Ishikawa (cell line): Measurements from ENCODE around the gene RELT.

Experiments used
- CEBPB ChIP-seq: IDR thresholded peaks from 2 replicates; pipeline ENCODE4 v1.6.1; 2012
- CREB1 ChIP-seq: IDR thresholded peaks from 2 replicates; pipeline ENCODE4 v1.6.1; 2012; ENCODE audit warnings: low read depth
- EGR1 ChIP-seq: IDR thresholded peaks from 2 replicates; pipeline ENCODE4 v1.6.1; 2012
- EP300 ChIP-seq: IDR thresholded peaks from 2 replicates; pipeline ENCODE4 v1.6.1; 2012; ENCODE audit warnings: borderline replicate concordance
- FOXM1 ChIP-seq: IDR thresholded peaks from 2 replicates; pipeline ENCODE4 v1.6.1; 2012; ENCODE audit warnings: low read depth, borderline replicate concordance
- MAX ChIP-seq: IDR thresholded peaks from 2 replicates; pipeline ENCODE4 v1.6.1; 2012
- NFIC ChIP-seq: IDR thresholded peaks from 2 replicates; pipeline ENCODE4 v1.6.1; 2012
- RAD21 ChIP-seq: IDR thresholded peaks from 2 replicates; pipeline ENCODE4 v1.6.1; 2012; ENCODE audit warnings: low read depth
- REST ChIP-seq: IDR thresholded peaks from 2 replicates; pipeline ENCODE4 v1.6.1; 2012; ENCODE audit warnings: low read depth, mild to moderate bottlenecking
- TAF1 ChIP-seq: IDR thresholded peaks from 2 replicates; pipeline ENCODE4 v1.6.1; 2012; ENCODE audit warnings: low read depth, mild to moderate bottlenecking
- TCF12 ChIP-seq: IDR thresholded peaks from 2 replicates; pipeline ENCODE4 v1.6.1; 2012; ENCODE audit warnings: low read depth
- TEAD4 ChIP-seq: IDR thresholded peaks from 2 replicates; pipeline ENCODE4 v1.6.1; 2012
- USF1 ChIP-seq: IDR thresholded peaks from 2 replicates; pipeline ENCODE4 v1.6.1; 2012
- YY1 ChIP-seq: IDR thresholded peaks from 2 replicates; pipeline ENCODE4 v1.6.1; 2012; ENCODE audit warnings: low read depth
- ZBTB7A ChIP-seq: IDR thresholded peaks from 2 replicates; pipeline ENCODE4 v1.6.1; 2012; ENCODE audit warnings: low read depth

Gene RELT

DNA sequence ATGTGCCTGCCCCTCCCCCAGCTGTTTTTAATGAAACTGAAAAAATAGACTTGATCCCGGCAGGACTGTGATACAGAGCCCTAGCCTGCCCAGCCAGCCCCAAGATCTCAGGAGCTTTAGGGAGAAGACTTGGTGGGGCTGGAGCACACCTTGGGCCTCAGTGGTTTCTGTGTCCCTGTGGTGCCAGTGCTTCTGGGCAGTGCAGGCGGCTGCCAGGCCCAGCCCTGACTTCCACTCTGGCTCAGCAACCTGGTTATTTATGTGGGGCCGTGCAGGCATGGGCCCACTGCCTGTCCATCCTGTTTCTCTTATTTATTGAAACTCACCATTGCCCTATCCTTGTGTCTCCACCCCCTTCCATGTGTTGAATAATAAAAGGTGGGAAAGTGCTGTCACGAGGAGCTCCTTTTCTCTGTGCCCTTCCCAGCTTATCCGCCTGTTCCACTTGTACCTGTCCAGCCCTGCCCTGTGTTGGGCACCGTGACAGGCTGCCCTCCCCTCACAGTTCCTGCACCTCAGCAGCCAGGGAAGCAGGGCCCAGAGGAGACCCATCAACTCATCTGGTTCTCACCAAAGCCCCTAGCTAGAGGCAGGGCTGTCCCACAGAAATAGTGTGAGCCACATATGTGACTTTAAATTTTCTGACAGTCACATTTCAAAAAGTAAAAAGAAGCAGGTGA is 20.2 kb downstream of the RELT start:
- TF ChIP-seq REST (no peak), USF1 (no peak), ZBTB7A (no peak), TCF12 (no peak), CREB1 (no peak), RAD21 (no peak), EP300 (no peak), TAF1 (no peak), YY1 (no peak), TEAD4 (no peak), EGR1 (no peak), NFIC (no peak), MAX (no peak), CEBPB (no peak), FOXM1 (no peak)

DNA sequence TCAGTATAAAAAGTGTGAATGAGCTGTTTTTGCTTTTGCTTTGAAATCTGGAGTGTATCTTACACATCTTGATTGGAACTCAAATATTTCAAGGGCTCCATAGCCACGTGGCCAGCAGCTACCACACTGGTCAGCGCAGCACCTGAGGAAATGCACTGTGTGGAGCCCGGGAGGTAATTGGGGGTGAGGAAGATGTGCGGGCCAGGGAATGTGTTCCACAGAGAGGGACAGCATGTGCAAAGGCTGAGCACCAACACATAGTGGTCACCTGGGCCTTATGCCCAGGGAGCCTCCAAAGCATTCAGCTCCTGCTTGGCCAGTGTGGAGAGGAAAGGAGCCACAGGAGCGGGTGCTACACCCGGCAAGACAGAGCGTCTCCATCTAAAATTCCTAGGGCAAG is 20.8 kb downstream of the RELT start:
- no peak for TF ChIP-seq RAD21

GRCh38 chr11:73397468-73398131 is 21.4 kb downstream of the RELT start:
- TF ChIP-seq TAF1, result no peak
- TF ChIP-seq TCF12, result no peak
- no peak for TF ChIP-seq EGR1
- no peak for TF ChIP-seq EP300
- no peak for TF ChIP-seq USF1
- no peak for TF ChIP-seq ZBTB7A
- no peak for TF ChIP-seq CREB1
- TF ChIP-seq REST, result no peak
- no peak for TF ChIP-seq RAD21
- no peak for TF ChIP-seq YY1
- TF ChIP-seq MAX, result no peak
- TF ChIP-seq CEBPB, result no peak
- TF ChIP-seq TEAD4, result no peak

- TF ChIP-seq ZBTB7A (no peak), TEAD4 (no peak), REST (no peak), EGR1 (no peak), TCF12 (no peak)
Observed at GRCh38 chr11:73398132-73398526, 21.9 kb downstream of the RELT start.

DNA sequence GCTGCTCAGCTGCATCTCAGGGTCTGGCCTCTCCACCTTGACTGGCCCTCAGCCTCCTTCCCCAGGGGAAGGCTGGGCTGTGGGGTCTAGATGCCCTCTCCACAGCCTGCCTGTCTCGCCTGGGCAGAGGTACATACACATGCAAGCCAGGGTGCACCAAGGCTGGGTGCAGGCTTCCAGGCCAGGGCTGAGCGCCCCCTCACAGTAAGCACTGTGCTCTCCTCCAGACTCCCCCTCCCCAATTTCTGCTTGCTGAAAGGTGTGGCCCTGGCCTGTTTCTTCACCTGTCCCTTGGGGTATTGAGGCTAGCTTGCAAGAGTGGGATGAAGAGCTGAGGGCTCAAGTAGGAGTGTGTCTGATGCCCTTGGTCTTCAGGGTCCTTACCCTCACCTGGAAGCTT is 22.5 kb downstream of the RELT start:
- TF ChIP-seq FOXM1 (no peak), REST (no peak), MAX (no peak), CREB1 (no peak)
